DOHH2 (cell line): Measurements from ENCODE around the gene MRPL58.

ENCODE experiments used
- H3F3A ChIP-seq: fragments of 200-600 bp; sonication (generic), shearing (Covaris generic); 2 replicates; pipeline ENCODE4 v1.6.0; 2016; ENCODE audit warnings: antibody characterized with exemption, mild to moderate bottlenecking; ENCODE audit not compliant: control insufficient read depth, insufficient read depth
- H3K27ac ChIP-seq: fragments of 200-600 bp; sonication (generic); 2 replicates; pipeline ENCODE4 v1.5.1; 2014; ENCODE audit warnings: low read depth, mild to moderate bottlenecking, low read length, moderate library complexity
- H3K27me3 ChIP-seq: fragments of 200-600 bp; sonication (generic); 2 replicates; pipeline ENCODE4 v1.6.1; 2014; ENCODE audit warnings: mild to moderate bottlenecking, low read length, mixed read lengths; ENCODE audit not compliant: control insufficient read depth
- H3K36me3 ChIP-seq: fragments of 200-600 bp; sonication (generic); 2 replicates; pipeline ENCODE4 v1.6.1; 2014; ENCODE audit warnings: mild to moderate bottlenecking, low read length, moderate library complexity, mixed read lengths; ENCODE audit not compliant: control insufficient read depth
- H3K4me1 ChIP-seq: fragments of 200-600 bp; sonication (generic); 2 replicates; pipeline ENCODE4 v1.6.1; 2014; ENCODE audit warnings: mild to moderate bottlenecking, low read length, mixed read lengths; ENCODE audit not compliant: control insufficient read depth
- H3K4me2 ChIP-seq: fragments of 200-600 bp; sonication (generic); 2 replicates; pipeline ENCODE4 v1.6.0; 2014; ENCODE audit warnings: mild to moderate bottlenecking, low read length, moderate library complexity
- H3K4me3 ChIP-seq: fragments of 200-600 bp; sonication (generic); 2 replicates; pipeline ENCODE4 v1.5.1; 2014; ENCODE audit warnings: mild to moderate bottlenecking, low read length, mixed read lengths
- H3K79me2 ChIP-seq: fragments of 200-600 bp; sonication (generic); 2 replicates; pipeline ENCODE4 v1.6.1; 2014; ENCODE audit warnings: mild to moderate bottlenecking, low read length, mixed read lengths; ENCODE audit not compliant: control insufficient read depth
- H3K9me2 ChIP-seq: fragments of 200-600 bp; sonication (generic); replicated peaks from 2 replicates; pipeline ENCODE4 v1.6.1; 2014; ENCODE audit warnings: mild to moderate bottlenecking, low read length, mixed read lengths; ENCODE audit not compliant: control insufficient read depth
- H3K9me3 ChIP-seq: fragments of 200-600 bp; sonication (generic); 2 replicates; pipeline ENCODE4 v1.6.1; 2014; ENCODE audit warnings: antibody characterized with exemption, low read length, mixed read lengths; ENCODE audit not compliant: control insufficient read depth, insufficient read depth
- H4K20me1 ChIP-seq: fragments of 200-600 bp; sonication (generic); 2 replicates; pipeline ENCODE4 v1.6.0; 2014; ENCODE audit warnings: low read depth, mild to moderate bottlenecking, antibody characterized with exemption, low read length, moderate library complexity; ENCODE audit not compliant: control insufficient read depth, insufficient read depth
- EZH2phosphoT487 ChIP-seq: fragments of 200-600 bp; sonication (generic); IDR thresholded peaks from 2 replicates; pipeline ENCODE4 v1.6.1; 2017; ENCODE audit warnings: borderline replicate concordance, mild to moderate bottlenecking, antibody characterized with exemption, low read length, moderate library complexity, mixed read lengths
- TF ChIP-seq, protein P1 (sequence below): fragments of 200-600 bp; sonication (generic); IDR thresholded peaks from one replicate; pipeline ENCODE4 v1.5.1; 2014; ENCODE audit warnings: antibody characterized with exemption, mild to moderate bottlenecking, low read depth, low read length; ENCODE audit not compliant: poor library complexity, severe bottlenecking

Gene MRPL58

DNA sequence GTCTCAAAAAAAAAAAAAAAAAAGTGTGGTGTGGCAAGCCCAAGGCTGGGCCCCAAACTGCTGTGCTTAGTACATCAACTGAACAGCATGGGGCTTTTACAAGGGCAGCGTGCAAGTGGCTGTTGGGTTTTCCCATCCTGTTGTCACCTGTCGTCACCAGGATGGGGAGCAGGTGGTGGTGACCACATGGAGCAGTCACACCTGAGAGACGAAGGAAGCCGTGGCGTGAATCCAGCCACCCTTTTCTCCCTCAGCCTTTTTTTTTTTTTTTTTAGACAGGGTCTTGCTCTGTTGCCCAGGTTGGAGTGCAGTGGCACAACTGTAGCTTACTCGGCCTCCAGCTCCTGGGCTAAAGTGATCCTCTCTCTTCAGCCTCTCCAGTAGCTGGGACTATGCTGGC lies 4.1 kb upstream of the MRPL58 start:
- Histone ChIP-seq H3K27me3 (no peaks in the 10 kb centered on the region), H3F3A (peaks cover 6% of the 10 kb centered on the region; the same call in 1 of the 2 replicates), H3K4me3 (no peak overlapping the region), H3K4me1 (peaks cover 9% of the 10 kb centered on the region), H3K9me3 (no peaks in the 10 kb centered on the region), H3K4me2 (no peak overlapping the region), H3K27ac (no peak overlapping the region), H3K36me3 (peaks cover 4% of the 10 kb centered on the region; the same call in 1 of the 2 replicates), H3K79me2 (peaks cover 8% of the 10 kb centered on the region), H3K9me2 (no peaks in the 10 kb centered on the region), H4K20me1 (no peaks in the 10 kb centered on the region)
- TF ChIP-seq, protein P1, sequence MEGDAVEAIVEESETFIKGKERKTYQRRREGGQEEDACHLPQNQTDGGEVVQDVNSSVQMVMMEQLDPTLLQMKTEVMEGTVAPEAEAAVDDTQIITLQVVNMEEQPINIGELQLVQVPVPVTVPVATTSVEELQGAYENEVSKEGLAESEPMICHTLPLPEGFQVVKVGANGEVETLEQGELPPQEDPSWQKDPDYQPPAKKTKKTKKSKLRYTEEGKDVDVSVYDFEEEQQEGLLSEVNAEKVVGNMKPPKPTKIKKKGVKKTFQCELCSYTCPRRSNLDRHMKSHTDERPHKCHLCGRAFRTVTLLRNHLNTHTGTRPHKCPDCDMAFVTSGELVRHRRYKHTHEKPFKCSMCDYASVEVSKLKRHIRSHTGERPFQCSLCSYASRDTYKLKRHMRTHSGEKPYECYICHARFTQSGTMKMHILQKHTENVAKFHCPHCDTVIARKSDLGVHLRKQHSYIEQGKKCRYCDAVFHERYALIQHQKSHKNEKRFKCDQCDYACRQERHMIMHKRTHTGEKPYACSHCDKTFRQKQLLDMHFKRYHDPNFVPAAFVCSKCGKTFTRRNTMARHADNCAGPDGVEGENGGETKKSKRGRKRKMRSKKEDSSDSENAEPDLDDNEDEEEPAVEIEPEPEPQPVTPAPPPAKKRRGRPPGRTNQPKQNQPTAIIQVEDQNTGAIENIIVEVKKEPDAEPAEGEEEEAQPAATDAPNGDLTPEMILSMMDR = no peak
- TF ChIP-seq EZH2phosphoT487 = no peak

DNA sequence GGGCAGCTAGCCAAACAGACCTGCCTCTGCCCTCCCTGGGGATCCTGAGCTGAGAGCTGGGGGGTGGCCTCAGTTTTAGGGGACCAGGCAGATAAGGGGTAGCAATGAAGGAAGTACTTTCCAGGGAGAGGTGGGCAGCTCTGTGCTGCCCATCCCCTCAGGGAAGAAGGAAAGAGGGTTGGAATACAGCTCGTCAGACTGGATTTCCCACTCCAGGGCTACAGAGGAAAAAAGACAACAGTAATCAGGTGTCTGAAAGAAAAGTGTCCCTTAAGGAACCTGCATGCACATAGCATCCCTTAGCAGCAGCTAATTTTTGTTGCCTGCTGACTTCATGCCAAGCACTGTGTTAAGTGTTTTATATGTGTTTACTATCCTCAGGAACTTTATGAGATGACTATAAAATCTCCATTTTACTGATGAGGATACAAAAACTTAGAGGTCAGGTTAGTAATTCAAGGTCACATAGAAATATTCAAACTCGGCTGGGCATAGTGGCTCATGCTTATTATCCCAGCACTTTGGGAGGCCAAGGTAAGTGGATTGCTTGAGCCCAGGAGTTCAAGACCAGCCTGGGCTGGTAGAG lies 3.2 kb upstream of the MRPL58 start:
- Histone ChIP-seq H3K4me2 (no peak overlapping the region), H3K9me3 (no peaks in the 10 kb centered on the region), H3K9me2 (no peaks in the 10 kb centered on the region), H3F3A (peaks cover 9% of the 10 kb centered on the region; the same call in 1 of the 2 replicates), H4K20me1 (no peaks in the 10 kb centered on the region), H3K27me3 (no peaks in the 10 kb centered on the region), H3K36me3 (peaks cover 4% of the 10 kb centered on the region; the same call in 1 of the 2 replicates), H3K4me1 (peaks cover 16% of the 10 kb centered on the region), H3K27ac (no peak overlapping the region), H3K79me2 (peaks cover 15% of the 10 kb centered on the region), H3K4me3 (no peak overlapping the region)
- TF ChIP-seq, protein P1 = no peak
- TF ChIP-seq EZH2phosphoT487 = no peak

DNA sequence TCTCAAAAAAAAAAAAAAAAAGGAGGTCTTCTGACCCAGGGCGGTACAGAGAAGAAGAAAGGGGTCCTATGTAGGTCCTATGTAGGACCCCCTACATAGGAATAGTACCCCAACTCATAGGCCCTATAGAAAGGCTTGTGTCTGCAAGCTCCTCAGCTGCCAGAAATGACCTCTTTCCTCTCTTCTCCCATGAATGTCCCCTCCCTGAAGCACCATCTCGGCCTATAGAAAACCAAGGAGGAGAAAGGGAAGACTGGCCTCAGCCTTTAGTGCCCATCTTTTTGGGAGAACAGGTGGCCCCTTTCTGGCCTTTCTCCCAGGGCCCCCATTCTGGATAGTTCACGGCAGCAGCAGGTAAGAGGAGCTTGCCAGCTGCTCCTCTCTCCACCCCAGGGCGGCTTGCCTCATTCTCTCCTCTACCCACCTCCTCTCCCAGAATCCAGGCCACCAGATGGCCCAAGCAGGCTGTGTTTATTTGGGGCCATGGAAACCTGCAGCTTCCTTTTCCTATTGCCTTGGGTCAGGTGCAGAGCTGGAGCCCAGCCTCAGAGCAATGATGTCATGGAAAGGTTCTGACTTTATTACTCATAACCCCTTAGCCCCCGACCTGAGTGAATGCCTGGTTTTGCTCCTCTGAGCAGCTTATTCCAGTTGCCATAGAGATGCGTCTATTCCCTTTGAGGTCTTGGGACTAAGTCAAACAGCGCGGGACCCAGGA lies 1.6 kb upstream of the MRPL58 start:
- peaks cover 31% of the 10 kb centered on the region for H3K79me2 ChIP-seq
- H3K9me2 ChIP-seq = no peaks in the 10 kb centered on the region
- no peaks in the 10 kb centered on the region for H3K9me3 ChIP-seq
- H3F3A ChIP-seq = peaks cover 9% of the 10 kb centered on the region; the same call in 1 of the 2 replicates
- peaks cover 21% of the 10 kb centered on the region for H3K4me1 ChIP-seq
- H3K36me3 ChIP-seq = peaks cover 10% of the 10 kb centered on the region
- no peak overlapping the region for H3K27ac ChIP-seq
- no peaks in the 10 kb centered on the region for H3K27me3 ChIP-seq
- no peak for TF ChIP-seq EZH2phosphoT487
- no peak overlapping the region for H3K4me3 ChIP-seq
- H4K20me1 ChIP-seq = no peaks in the 10 kb centered on the region
- H3K4me2 ChIP-seq = no peak overlapping the region

DNA sequence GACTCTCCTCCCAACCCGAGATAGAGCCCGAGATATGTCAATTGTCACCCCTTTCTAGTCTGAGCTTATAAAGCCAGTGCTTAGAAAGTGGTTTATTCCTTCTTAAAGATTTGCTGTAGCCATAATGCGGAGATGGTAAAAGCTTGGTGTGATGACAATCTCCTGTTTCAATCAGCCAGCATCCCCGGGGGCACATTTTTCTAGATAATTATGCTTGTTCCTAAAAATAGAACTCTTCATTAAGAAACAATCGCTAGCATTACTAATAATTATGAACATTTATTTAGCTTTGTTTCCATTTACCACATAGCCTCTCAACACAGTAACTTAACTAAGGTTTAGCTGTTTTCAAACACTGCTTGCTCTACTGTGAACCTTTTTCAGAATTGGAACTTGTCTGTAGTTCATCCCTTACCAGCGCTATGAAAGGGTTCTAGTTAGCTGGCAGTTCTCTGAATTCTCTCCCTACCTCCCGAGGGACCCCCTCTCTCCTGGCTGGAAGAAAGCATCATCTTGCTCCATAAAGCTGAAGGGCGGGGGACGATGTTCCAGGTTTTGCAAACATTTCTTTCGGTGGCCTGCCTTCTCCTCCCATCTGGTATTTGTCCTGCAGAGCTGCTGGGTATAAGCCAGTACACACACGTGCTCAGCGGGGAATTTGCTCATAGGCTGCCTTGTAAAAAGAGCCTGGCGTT lies 922 bp upstream of the MRPL58 start:
- TF ChIP-seq EZH2phosphoT487 = no peak
- TF ChIP-seq, protein P1 = no peak
- H3K27me3 ChIP-seq = no peaks in the 10 kb centered on the region
- H3K4me3 ChIP-seq = peak overlapping the region; percentile 92; the same call in 1 of the 2 replicates

More for the DNA sequence above, 922 bp upstream of the MRPL58 start:
- H3K36me3 ChIP-seq = peaks cover 13% of the 10 kb centered on the region
- H3K27ac ChIP-seq = no peak overlapping the region
- H3K79me2 ChIP-seq = peaks cover 35% of the 10 kb centered on the region
- H3K4me2 ChIP-seq = peak overlapping the region; percentile 92
- H4K20me1 ChIP-seq = no peaks in the 10 kb centered on the region
- peaks cover 21% of the 10 kb centered on the region for H3K4me1 ChIP-seq
- H3F3A ChIP-seq = peaks cover 9% of the 10 kb centered on the region; the same call in 1 of the 2 replicates
- H3K9me2 ChIP-seq = no peaks in the 10 kb centered on the region
- H3K9me3 ChIP-seq = no peaks in the 10 kb centered on the region
